ENCODE data around the gene NEGR1.

NEGR1 gene

DNA sequence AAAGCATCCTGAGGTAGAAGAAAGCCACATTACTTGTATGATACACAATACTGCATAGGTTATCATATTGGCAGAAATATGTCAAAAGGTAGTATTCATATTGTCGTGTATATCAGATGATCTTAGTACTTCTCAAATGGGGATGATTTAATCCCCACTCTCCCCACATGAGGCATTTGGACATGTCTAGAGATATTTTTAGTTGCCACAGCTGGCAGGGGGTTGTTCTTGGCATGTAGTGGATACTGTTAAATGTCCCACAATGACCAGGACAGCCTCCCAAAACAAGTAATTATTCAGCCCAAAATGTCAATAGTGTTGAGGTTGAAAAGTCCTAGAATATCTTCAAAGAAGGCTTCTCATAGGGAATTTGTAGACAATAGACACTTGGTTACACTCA lies 162.8 kb downstream of the NEGR1 start:
- no peak overlapping the region for H3K9ac ChIP-seq (ENCODE audit: low read depth, low read length)
- no peaks in the 10 kb centered on the region for H3K9me3 ChIP-seq (ENCODE audit: control insufficient read depth, insufficient read depth, low read length)
- H3K4me1 ChIP-seq (ENCODE audit: insufficient read depth, low read length): no peaks in the 10 kb centered on the region
- H3K36me3 ChIP-seq (ENCODE audit: insufficient read depth, low read length): no peaks in the 10 kb centered on the region

- no peaks in the 10 kb centered on the region for H3K36me3 ChIP-seq (ENCODE audit: insufficient read depth, low read length)
- no peaks in the 10 kb centered on the region for H3K9me3 ChIP-seq (ENCODE audit: control insufficient read depth, insufficient read depth, low read length)
- no peak overlapping the region for H3K9ac ChIP-seq (ENCODE audit: low read depth, low read length)
- H3K4me1 ChIP-seq (ENCODE audit: insufficient read depth, low read length): no peaks in the 10 kb centered on the region
Measured at GRCh38 chr1:72117621-72118020, 164.7 kb downstream of the NEGR1 start.

GRCh38 chr1:72115290-72115689 lies 167.0 kb downstream of the NEGR1 start:
- no peaks in the 10 kb centered on the region for H3K9me3 ChIP-seq (ENCODE audit: control insufficient read depth, insufficient read depth, low read length)
- no peaks in the 10 kb centered on the region for H3K36me3 ChIP-seq (ENCODE audit: insufficient read depth, low read length)
- no peaks in the 10 kb centered on the region for H3K4me1 ChIP-seq (ENCODE audit: insufficient read depth, low read length)
- H3K9ac ChIP-seq (ENCODE audit: low read depth, low read length): no peak overlapping the region

DNA sequence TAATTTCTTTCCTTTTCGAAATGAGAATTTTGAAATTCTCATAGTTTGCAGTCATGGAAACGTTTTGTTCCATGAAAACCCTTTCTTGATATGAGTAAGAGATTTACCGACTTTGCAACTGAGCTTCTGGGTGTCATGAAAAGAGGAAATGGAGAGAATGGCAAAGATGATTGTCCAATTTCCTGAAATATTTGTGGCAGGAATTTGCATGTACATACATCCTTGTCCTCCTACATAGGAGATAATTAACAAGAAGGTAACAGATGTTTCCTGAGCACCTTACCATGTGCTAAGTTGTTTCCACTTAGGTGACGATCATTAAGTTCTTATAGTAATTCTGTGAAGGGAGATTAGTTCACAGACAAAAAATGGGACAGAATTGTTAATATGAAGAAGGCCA lies 170.7 kb downstream of the NEGR1 start:
- H3K9ac ChIP-seq (ENCODE audit: low read depth, low read length): no peak overlapping the region
- no peaks in the 10 kb centered on the region for H3K9me3 ChIP-seq (ENCODE audit: control insufficient read depth, insufficient read depth, low read length)
- H3K4me1 ChIP-seq (ENCODE audit: insufficient read depth, low read length): no peaks in the 10 kb centered on the region
- H3K36me3 ChIP-seq (ENCODE audit: insufficient read depth, low read length): no peaks in the 10 kb centered on the region

GRCh38 chr1:72109916-72110315 lies 172.4 kb downstream of the NEGR1 start:
- Histone ChIP-seq H3K4me1 (ENCODE audit: insufficient read depth, low read length) (no peaks in the 10 kb centered on the region), H3K36me3 (ENCODE audit: insufficient read depth, low read length) (no peaks in the 10 kb centered on the region), H3K9ac (ENCODE audit: low read depth, low read length) (no peak overlapping the region), H3K9me3 (ENCODE audit: control insufficient read depth, insufficient read depth, low read length) (no peaks in the 10 kb centered on the region)

- Histone ChIP-seq H3K9ac (ENCODE audit: low read depth, low read length) (no peak overlapping the region), H3K4me1 (ENCODE audit: insufficient read depth, low read length) (no peaks in the 10 kb centered on the region), H3K36me3 (ENCODE audit: insufficient read depth, low read length) (no peaks in the 10 kb centered on the region), H3K9me3 (ENCODE audit: control insufficient read depth, insufficient read depth, low read length) (no peaks in the 10 kb centered on the region)
Measured at GRCh38 chr1:72105201-72105600, 177.1 kb downstream of the NEGR1 start.

- Histone ChIP-seq H3K9me3 (ENCODE audit: control insufficient read depth, insufficient read depth, low read length) (no peaks in the 10 kb centered on the region), H3K4me1 (ENCODE audit: insufficient read depth, low read length) (no peaks in the 10 kb centered on the region), H3K36me3 (ENCODE audit: insufficient read depth, low read length) (no peaks in the 10 kb centered on the region), H3K9ac (ENCODE audit: low read depth, low read length) (no peak overlapping the region)
Measured at GRCh38 chr1:72101840-72102632, 180.3 kb downstream of the NEGR1 start.

GRCh38 chr1:72100771-72101170 lies 181.6 kb downstream of the NEGR1 start:
- no peaks in the 10 kb centered on the region for H3K4me1 ChIP-seq (ENCODE audit: insufficient read depth, low read length)
- no peaks in the 10 kb centered on the region for H3K9me3 ChIP-seq (ENCODE audit: control insufficient read depth, insufficient read depth, low read length)
- no peak overlapping the region for H3K9ac ChIP-seq (ENCODE audit: low read depth, low read length)
- H3K36me3 ChIP-seq (ENCODE audit: insufficient read depth, low read length): no peaks in the 10 kb centered on the region

DNA sequence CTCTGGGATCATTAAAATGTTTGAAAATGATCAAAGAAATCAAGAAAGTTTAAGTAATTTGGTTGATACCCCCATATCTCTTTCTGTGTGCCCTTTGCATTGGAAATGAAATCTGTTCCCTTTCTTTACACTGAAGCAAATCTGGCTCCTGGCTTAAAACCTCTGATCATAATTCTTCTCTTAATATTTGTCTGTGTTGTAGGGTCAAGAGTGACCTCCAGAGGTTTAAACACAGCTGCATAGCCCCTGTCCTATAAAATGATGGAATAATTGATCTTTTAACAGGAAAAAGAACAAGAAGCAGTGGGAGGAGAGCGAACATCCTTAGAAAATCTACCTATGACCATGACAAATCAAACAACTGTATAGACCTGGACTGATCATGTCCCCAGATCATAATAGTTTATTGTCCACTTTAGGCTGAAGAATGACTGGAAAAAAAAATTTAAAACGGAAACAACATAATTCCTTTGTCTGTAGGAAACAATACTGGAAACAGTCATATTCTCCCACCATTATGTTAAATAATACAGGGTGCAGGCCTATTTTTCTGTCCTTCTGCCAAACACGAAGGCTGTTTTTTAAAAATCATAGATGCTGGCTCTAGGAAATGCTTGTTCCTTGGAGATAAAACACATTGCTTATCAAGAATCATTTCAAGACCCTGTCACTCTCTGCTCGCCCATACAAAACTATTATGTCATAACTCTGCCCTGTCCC lies 184.3 kb downstream of the NEGR1 start:
- H3K4me1 ChIP-seq (ENCODE audit: insufficient read depth, low read length): no peaks in the 10 kb centered on the region
- no peak overlapping the region for H3K9ac ChIP-seq (ENCODE audit: low read depth, low read length)
- H3K9me3 ChIP-seq (ENCODE audit: control insufficient read depth, insufficient read depth, low read length): no peaks in the 10 kb centered on the region
- H3K36me3 ChIP-seq (ENCODE audit: insufficient read depth, low read length): no peaks in the 10 kb centered on the region

GRCh38 chr1:72094209-72094608 lies 188.1 kb downstream of the NEGR1 start:
- Histone ChIP-seq H3K9ac (ENCODE audit: low read depth, low read length) (no peak overlapping the region), H3K9me3 (ENCODE audit: control insufficient read depth, insufficient read depth, low read length) (no peaks in the 10 kb centered on the region)

DNA sequence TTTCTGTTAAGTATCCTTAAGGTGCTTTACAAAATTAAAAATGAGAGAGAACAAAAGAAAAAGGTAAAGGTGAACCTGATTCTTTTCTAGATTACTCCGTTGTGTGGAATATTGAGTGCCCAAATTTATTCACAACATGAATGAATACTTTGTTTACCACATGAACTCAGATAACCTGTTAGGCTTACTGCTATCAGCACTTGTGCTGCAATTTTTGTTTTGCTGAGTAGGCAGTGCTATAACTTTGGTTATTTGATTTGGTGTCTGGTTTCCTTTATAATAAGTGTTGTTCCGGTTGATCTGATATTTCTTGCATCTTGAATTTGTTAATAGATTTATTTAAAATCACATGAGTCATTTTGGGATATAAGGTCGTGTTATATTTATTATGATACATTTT lies 195.9 kb downstream of the NEGR1 start:
- H3K36me3 ChIP-seq (ENCODE audit: insufficient read depth, low read length): no peaks in the 10 kb centered on the region

More at GRCh38 chr1:72094209-72094608, 188.1 kb downstream of the NEGR1 start:
- H3K36me3 ChIP-seq (ENCODE audit: insufficient read depth, low read length): no peaks in the 10 kb centered on the region
- no peaks in the 10 kb centered on the region for H3K4me1 ChIP-seq (ENCODE audit: insufficient read depth, low read length)

DNA sequence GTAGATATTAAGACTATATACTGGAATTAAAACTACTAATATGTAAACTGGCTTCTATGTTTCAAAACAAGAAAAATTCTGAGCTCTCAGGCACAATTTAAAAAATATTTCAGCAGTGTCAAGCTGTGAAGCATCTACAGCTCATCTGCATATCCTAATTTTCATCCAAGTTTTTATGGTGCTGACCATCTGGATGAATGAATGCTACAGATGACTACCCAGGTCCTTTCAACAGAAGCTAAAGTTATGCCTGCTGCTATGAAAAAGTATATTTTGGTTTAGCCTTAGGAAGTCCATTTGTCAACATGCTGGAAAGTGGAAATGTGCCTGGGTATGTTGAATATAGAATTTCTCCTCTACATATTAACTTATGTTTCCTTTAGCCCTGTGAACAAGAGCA lies 206.9 kb downstream of the NEGR1 start:
- H3K9ac ChIP-seq (ENCODE audit: low read depth, low read length): no peak overlapping the region
- H3K36me3 ChIP-seq (ENCODE audit: insufficient read depth, low read length): no peaks in the 10 kb centered on the region
- no peaks in the 10 kb centered on the region for H3K9me3 ChIP-seq (ENCODE audit: control insufficient read depth, insufficient read depth, low read length)
- H3K4me1 ChIP-seq (ENCODE audit: insufficient read depth, low read length): no peaks in the 10 kb centered on the region

More for the DNA sequence above, 195.9 kb downstream of the NEGR1 start:
- Histone ChIP-seq H3K4me1 (ENCODE audit: insufficient read depth, low read length) (no peaks in the 10 kb centered on the region), H3K9ac (ENCODE audit: low read depth, low read length) (no peak overlapping the region), H3K9me3 (ENCODE audit: control insufficient read depth, insufficient read depth, low read length) (no peaks in the 10 kb centered on the region)

GRCh38 chr1:72066431-72066830 lies 215.9 kb downstream of the NEGR1 start:
- Histone ChIP-seq H3K4me1 (ENCODE audit: insufficient read depth, low read length) (no peaks in the 10 kb centered on the region), H3K9me3 (ENCODE audit: control insufficient read depth, insufficient read depth, low read length) (no peaks in the 10 kb centered on the region), H3K36me3 (ENCODE audit: insufficient read depth, low read length) (no peaks in the 10 kb centered on the region), H3K9ac (ENCODE audit: low read depth, low read length) (no peak overlapping the region)

GRCh38 chr1:72064196-72065075 lies 217.9 kb downstream of the NEGR1 start:
- H3K9ac ChIP-seq (ENCODE audit: low read depth, low read length): no peak overlapping the region
- no peaks in the 10 kb centered on the region for H3K9me3 ChIP-seq (ENCODE audit: control insufficient read depth, insufficient read depth, low read length)
- H3K36me3 ChIP-seq (ENCODE audit: insufficient read depth, low read length): no peaks in the 10 kb centered on the region
- no peaks in the 10 kb centered on the region for H3K4me1 ChIP-seq (ENCODE audit: insufficient read depth, low read length)

Data from ES-I3 (cell line).